Activated CD8-positive, alpha-beta T cell treated with anti-CD3 and anti-CD28 coated beads for 36 hours (primary cell): Measurements from ENCODE around the gene MAU2. TPM values are rescaled to one million over a fixed set of nuclear protein-coding genes. Genes with fewer than 3 reads are reported as not detected.

ENCODE experiments used
- ATAC-seq: fragments of 200-7000 bp; cut with Tn5 transposase; one replicate; pipeline ENCODE4 v1.10.0; 2021; ENCODE audit warnings: mild to moderate bottlenecking, moderate library complexity
- CTCF ChIA-PET: fragments of 350-600 bp; sonication (Branson Sonifier 250); formaldehyde crosslinking; loops from one replicate; lab custom pipeline; 2021; ENCODE audit warnings: antibody characterized with exemption; lab: Charles Lee
- POLR2A ChIA-PET: fragments of 350-600 bp; sonication (Branson Sonifier 250); formaldehyde crosslinking; loops from one replicate; lab custom pipeline; 2021; ENCODE audit warnings: antibody characterized with exemption; lab: Charles Lee
- DNase-seq: peaks from one replicate; pipeline ENCODE4 v3.0.0-alpha.2; 2020
- H3K27ac Mint-ChIP-seq: one replicate; pipeline ENCODE4 v1.8.0; 2021; ENCODE audit warnings: mild to moderate bottlenecking, mixed read lengths
- H3K27me3 Mint-ChIP-seq: one replicate; pipeline ENCODE4 v1.8.0; 2021; ENCODE audit warnings: mixed read lengths
- H3K36me3 Mint-ChIP-seq: one replicate; pipeline ENCODE4 v1.8.0; 2021; ENCODE audit warnings: low read depth, mixed read lengths
- H3K4me1 Mint-ChIP-seq: one replicate; pipeline ENCODE4 v1.8.0; 2021; ENCODE audit warnings: low read depth, mixed read lengths
- H3K4me3 Mint-ChIP-seq: one replicate; pipeline ENCODE4 v1.8.0; 2021; ENCODE audit warnings: mild to moderate bottlenecking, moderate library complexity, mixed read lengths
- H3K9me3 Mint-ChIP-seq: one replicate; pipeline ENCODE4 v1.8.0; 2021; ENCODE audit warnings: mixed read lengths
- intact Hi-C: fragments of 100-400 bp; cut with micrococcal nuclease; formaldehyde crosslinking; loops from one replicate; pipeline ENCODE4 v1.10.0; 2022
- total RNA-seq, 2 experiments: library from RNA; stranded (reverse); gene quantifications; one replicate each; pipeline ENCODE4 v1.2.3, GENCODE V29; 2021
- TF ChIP-seq, protein P1 (sequence below): fragments of 200-600 bp; IDR thresholded peaks from one replicate; pipeline ENCODE4 v1.8.0; 2022; ENCODE audit warnings: antibody characterized with exemption, mild to moderate bottlenecking

Gene MAU2
- 10 to 100 TPM; 38.4 to 39.4 TPM for total RNA-seq

DNA sequence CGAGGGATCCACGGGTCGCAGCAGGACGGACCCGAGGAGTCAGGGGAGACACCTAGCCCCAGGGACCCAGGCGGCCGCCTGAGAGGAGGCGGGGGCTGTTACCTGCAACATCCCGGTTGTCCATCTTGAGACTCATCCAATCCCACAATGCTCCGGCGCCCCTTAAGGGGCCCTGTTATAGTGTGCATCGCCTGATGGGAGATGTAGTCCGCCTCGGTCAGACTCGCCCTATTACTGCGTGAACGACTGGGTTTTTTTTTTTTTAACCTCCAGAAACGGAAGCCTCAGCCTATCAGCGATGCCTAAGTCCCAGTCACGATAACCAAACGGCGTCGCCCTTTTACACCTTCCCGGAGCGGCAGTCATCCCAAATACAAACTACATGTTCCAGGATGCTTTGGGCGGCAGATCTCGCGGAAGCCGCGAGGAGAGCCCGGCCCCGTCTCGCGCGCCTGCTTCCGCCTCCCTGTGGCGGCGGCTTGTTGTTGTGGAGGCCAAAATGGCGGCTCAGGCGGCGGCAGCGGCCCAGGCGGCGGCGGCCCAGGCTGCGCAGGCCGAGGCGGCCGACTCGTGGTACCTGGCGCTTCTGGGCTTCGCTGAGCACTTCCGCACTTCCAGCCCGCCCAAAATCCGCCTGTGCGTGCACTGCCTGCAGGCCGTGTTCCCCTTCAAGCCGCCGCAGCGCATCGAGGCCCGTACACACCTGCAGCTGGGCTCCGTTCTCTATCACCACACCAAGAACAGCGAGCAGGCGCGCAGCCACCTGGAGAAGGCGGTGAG is at the start of gene MAU2, which contains the start of gene SUGP1:
Gene MAU2, plus strand, starts transcription at position 469 of the 780 bp plus-strand sequence. Its CDS starts 31 bp downstream, at position 500.
Gene SUGP1, minus strand, starts transcription at position 149 of the 780 bp plus-strand sequence. Its CDS starts 13 bp downstream, at position 136.
- Mint-ChIP-seq H3K4me1 (peaks cover 36% of the 10 kb centered on the region), H3K36me3 (peaks cover 18% of the 10 kb centered on the region), H3K9me3 (no peaks in the 10 kb centered on the region), H3K27ac (peak within 1 kb of the TSS; percentile 100), H3K27me3 (no peaks in the 10 kb centered on the region), H3K4me3 (peak within 1 kb of the TSS; percentile 95)
- ChIA-PET CTCF (interaction anchor here (0.7 to 1.9 kb wide), 3 partner anchors 146 to 211 kb away, joined by 3 to 9 read pairs (median 5); no protein-coding TSS in a partner anchor), POLR2A (interaction anchor here (0.6 to 1.3 kb wide), 3 partner anchors 14 to 128 kb away, joined by 3 to 4 read pairs (median 4); partner anchors contain the start of genes BORCS8 and RFXANK)
- DNase-seq (peak; percentile 95), ATAC-seq (peak; percentile 94)
- TF ChIP-seq, protein P1, sequence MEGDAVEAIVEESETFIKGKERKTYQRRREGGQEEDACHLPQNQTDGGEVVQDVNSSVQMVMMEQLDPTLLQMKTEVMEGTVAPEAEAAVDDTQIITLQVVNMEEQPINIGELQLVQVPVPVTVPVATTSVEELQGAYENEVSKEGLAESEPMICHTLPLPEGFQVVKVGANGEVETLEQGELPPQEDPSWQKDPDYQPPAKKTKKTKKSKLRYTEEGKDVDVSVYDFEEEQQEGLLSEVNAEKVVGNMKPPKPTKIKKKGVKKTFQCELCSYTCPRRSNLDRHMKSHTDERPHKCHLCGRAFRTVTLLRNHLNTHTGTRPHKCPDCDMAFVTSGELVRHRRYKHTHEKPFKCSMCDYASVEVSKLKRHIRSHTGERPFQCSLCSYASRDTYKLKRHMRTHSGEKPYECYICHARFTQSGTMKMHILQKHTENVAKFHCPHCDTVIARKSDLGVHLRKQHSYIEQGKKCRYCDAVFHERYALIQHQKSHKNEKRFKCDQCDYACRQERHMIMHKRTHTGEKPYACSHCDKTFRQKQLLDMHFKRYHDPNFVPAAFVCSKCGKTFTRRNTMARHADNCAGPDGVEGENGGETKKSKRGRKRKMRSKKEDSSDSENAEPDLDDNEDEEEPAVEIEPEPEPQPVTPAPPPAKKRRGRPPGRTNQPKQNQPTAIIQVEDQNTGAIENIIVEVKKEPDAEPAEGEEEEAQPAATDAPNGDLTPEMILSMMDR, result no peak
- intact Hi-C loops, result no loop called here

- H3K27me3 Mint-ChIP-seq, result peaks cover 13% of the 10 kb centered on the region
- POLR2A ChIA-PET, result interaction anchor here (0.6 kb wide), 1 partner anchor 855 kb away, joined by 4 read pairs; no protein-coding TSS in a partner anchor
- peaks cover 3% of the 10 kb centered on the region for H3K4me1 Mint-ChIP-seq
- no peak for DNase-seq
- no peak overlapping the region for H3K27ac Mint-ChIP-seq
- TF ChIP-seq, protein P1, result no peak
- no peak for ATAC-seq
- CTCF ChIA-PET, result no interaction called here
- no peak overlapping the region for H3K4me3 Mint-ChIP-seq
- H3K9me3 Mint-ChIP-seq, result no peaks in the 10 kb centered on the region
- intact Hi-C loops, result no loop called here
- H3K36me3 Mint-ChIP-seq, result peaks cover 15% of the 10 kb centered on the region
These were observed 48.6 kb upstream of the MAU2 start for GRCh38 chr19:19271828-19272599.

- ChIA-PET CTCF (no interaction called here), POLR2A (interaction anchor here (0.6 kb wide), 1 partner anchor 18 kb away, joined by 3 read pairs; no protein-coding TSS in a partner anchor)
- TF ChIP-seq, protein P1, result no peak
- H3K27me3 Mint-ChIP-seq, result peaks cover 13% of the 10 kb centered on the region
- no peak overlapping the region for H3K27ac Mint-ChIP-seq
- peaks cover 3% of the 10 kb centered on the region for H3K4me1 Mint-ChIP-seq
- ATAC-seq (no peak), DNase-seq (no peak)
- H3K4me3 Mint-ChIP-seq, result no peak overlapping the region
- H3K36me3 Mint-ChIP-seq, result peaks cover 24% of the 10 kb centered on the region
- intact Hi-C loops, result no loop called here
- H3K9me3 Mint-ChIP-seq, result no peaks in the 10 kb centered on the region
These were observed 46.5 kb upstream of the MAU2 start for GRCh38 chr19:19274146-19274545.

DNA sequence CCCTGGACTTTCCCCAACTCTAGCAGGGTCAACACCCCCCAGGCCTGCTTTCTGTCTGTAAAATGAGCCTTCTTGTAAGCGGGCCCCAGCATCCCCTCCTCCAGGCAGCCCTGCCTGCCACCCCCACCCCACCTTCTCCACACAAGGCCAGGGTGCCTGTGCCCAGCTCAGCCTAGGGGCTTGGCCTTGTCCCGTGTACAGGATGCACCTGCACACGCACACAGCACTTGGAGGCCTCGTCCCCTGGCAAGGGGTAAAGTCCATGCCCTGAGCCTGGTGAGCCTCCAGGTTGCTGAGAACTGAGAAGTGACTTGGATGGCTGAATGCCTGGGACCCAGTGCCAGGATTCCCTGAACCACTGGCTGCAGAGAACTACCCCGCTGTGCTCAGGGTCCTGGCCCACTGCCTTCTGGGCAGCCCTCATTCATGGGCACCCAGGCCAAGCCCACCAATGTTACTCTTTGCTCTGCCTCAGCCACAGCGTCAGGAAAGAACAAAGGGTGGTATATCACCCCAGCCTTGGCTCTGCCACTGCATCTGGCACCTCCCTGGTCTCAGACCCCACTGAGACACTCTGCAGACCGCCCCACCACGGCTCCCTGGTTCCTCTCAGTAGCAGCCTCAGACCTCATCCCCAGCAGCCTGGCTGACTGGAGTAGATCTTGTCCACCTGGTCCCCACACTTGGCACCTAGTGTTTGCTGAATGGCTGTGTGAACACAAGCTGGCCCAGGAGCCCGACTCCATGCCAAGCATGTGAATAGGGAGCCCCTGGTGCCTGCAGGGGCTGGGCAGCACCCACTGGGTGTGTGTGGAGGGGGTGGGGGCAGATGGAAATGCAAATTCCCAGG is 45.7 kb upstream of the MAU2 start:
- intact Hi-C loops, result no loop called here
- Mint-ChIP-seq H3K36me3 (peaks cover 24% of the 10 kb centered on the region), H3K27ac (no peak overlapping the region), H3K4me3 (no peak overlapping the region), H3K4me1 (peaks cover 3% of the 10 kb centered on the region), H3K9me3 (no peaks in the 10 kb centered on the region), H3K27me3 (peaks cover 13% of the 10 kb centered on the region)
- DNase-seq (no peak), ATAC-seq (no peak)
- ChIA-PET CTCF (no interaction called here), POLR2A (interaction anchor here (0.7 kb wide), 2 partner anchors 9 to 105 kb away, joined by 3 read pairs; no protein-coding TSS in a partner anchor)
- TF ChIP-seq, protein P1, result no peak
